Adipocyte (in vitro differentiated cells): ENCODE measurements around the gene MICU2.
"Not testable (repeated sequence)": the region's sequence is repeated elsewhere in the genome, so short reads cannot be mapped to it uniquely, and the experiment has no call there.

ENCODE experiments used
- DNase-seq: peaks from one replicate; pipeline ENCODE4 v3.0.0-alpha.2; 2015; ENCODE audit warnings: low read depth
- H3K27me3 ChIP-seq: replicated peaks from 2 replicates; pipeline ENCODE4 v1.7.0; 2013; ENCODE audit warnings: mild to moderate bottlenecking, low read length, moderate library complexity; ENCODE audit not compliant: control insufficient read depth, insufficient read depth
- H3K36me3 ChIP-seq: 2 replicates; pipeline ENCODE4 v1.7.0; 2013; ENCODE audit warnings: low read length, mild to moderate bottlenecking, moderate library complexity; ENCODE audit not compliant: control insufficient read depth, insufficient read depth, severe bottlenecking
- H3K4me1 ChIP-seq: 2 replicates; pipeline ENCODE4 v1.7.0; 2013; ENCODE audit warnings: mild to moderate bottlenecking, low read length, moderate library complexity; ENCODE audit not compliant: control insufficient read depth, insufficient read depth
- H3K4me3 ChIP-seq: 2 replicates; pipeline ENCODE4 v1.7.0; 2013; ENCODE audit warnings: mild to moderate bottlenecking, low read length, moderate library complexity
- H3K9ac ChIP-seq: 2 replicates; pipeline ENCODE4 v1.7.0; 2013; ENCODE audit warnings: mild to moderate bottlenecking, low read length, moderate library complexity
- H3K9me3 ChIP-seq: 2 replicates; pipeline ENCODE4 v1.7.0; 2013; ENCODE audit warnings: mild to moderate bottlenecking, low read length, moderate library complexity; ENCODE audit not compliant: control insufficient read depth

MICU2 gene

GRCh38 chr13:21590665-21591456 lies 13.1 kb downstream of the MICU2 start:
- not testable (repeated sequence) for H3K9ac ChIP-seq, DNase-seq

GRCh38 chr13:21590231-21590630 lies 13.7 kb downstream of the MICU2 start:
- DNase-seq = no peak
- Histone ChIP-seq H3K9me3 (no peaks in the 10 kb centered on the region), H3K4me1 (peaks cover 3% of the 10 kb centered on the region), H3K9ac (no peak overlapping the region), H3K36me3 (no peaks in the 10 kb centered on the region), H3K4me3 (no peak overlapping the region), H3K27me3 (no peaks in the 10 kb centered on the region)

More at GRCh38 chr13:21590665-21591456, 13.1 kb downstream of the MICU2 start:
- not testable (repeated sequence) for H3K27me3 ChIP-seq, H3K9me3 ChIP-seq, H3K36me3 ChIP-seq, H3K4me1 ChIP-seq, H3K4me3 ChIP-seq

GRCh38 chr13:21589510-21589909 lies 14.5 kb downstream of the MICU2 start:
- DNase-seq, H3K9ac ChIP-seq, H3K27me3 ChIP-seq, H3K9me3 ChIP-seq, H3K36me3 ChIP-seq, H3K4me1 ChIP-seq, H3K4me3 ChIP-seq: not testable (repeated sequence)

GRCh38 chr13:21588411-21588810 lies 15.6 kb downstream of the MICU2 start:
- not testable (repeated sequence) for H3K9ac ChIP-seq, H3K4me3 ChIP-seq, H3K4me1 ChIP-seq, H3K36me3 ChIP-seq, H3K9me3 ChIP-seq, H3K27me3 ChIP-seq
- DNase-seq = peak; percentile 27

GRCh38 chr13:21584973-21585592 lies 18.9 kb downstream of the MICU2 start:
- Histone ChIP-seq H3K4me3 (no peak overlapping the region), H3K9me3 (peaks cover 12% of the 10 kb centered on the region), H3K36me3 (no peaks in the 10 kb centered on the region), H3K27me3 (no peaks in the 10 kb centered on the region), H3K4me1 (peaks cover 3% of the 10 kb centered on the region), H3K9ac (no peak overlapping the region)
- DNase-seq = no peak

GRCh38 chr13:21583478-21583877 lies 20.5 kb downstream of the MICU2 start:
- Histone ChIP-seq H3K36me3 (no peaks in the 10 kb centered on the region), H3K4me3 (no peak overlapping the region)
- DNase-seq = peak; percentile 47

GRCh38 chr13:21580736-21581135 lies 23.2 kb downstream of the MICU2 start:
- no peak overlapping the region for H3K4me3 ChIP-seq
- no peak overlapping the region for H3K9ac ChIP-seq
- H3K27me3 ChIP-seq = no peaks in the 10 kb centered on the region
- DNase-seq = no peak
- H3K36me3 ChIP-seq = no peaks in the 10 kb centered on the region
- no peaks in the 10 kb centered on the region for H3K4me1 ChIP-seq
- peaks cover 12% of the 10 kb centered on the region for H3K9me3 ChIP-seq

More at GRCh38 chr13:21583478-21583877, 20.5 kb downstream of the MICU2 start:
- H3K4me1 ChIP-seq = peaks cover 3% of the 10 kb centered on the region
- H3K27me3 ChIP-seq = no peaks in the 10 kb centered on the region
- no peak overlapping the region for H3K9ac ChIP-seq
- peaks cover 12% of the 10 kb centered on the region for H3K9me3 ChIP-seq

- Histone ChIP-seq H3K4me3 (no peak overlapping the region), H3K27me3 (no peaks in the 10 kb centered on the region), H3K9me3 (peaks cover 12% of the 10 kb centered on the region), H3K4me1 (no peaks in the 10 kb centered on the region), H3K9ac (no peak overlapping the region), H3K36me3 (no peaks in the 10 kb centered on the region)
- no peak for DNase-seq
These were observed 24.1 kb downstream of the MICU2 start for GRCh38 chr13:21579754-21580316.

GRCh38 chr13:21578748-21579147 lies 25.2 kb downstream of the MICU2 start:
- Histone ChIP-seq H3K9me3 (peaks cover 12% of the 10 kb centered on the region), H3K4me3 (no peak overlapping the region), H3K27me3 (no peaks in the 10 kb centered on the region), H3K36me3 (no peaks in the 10 kb centered on the region), H3K9ac (no peak overlapping the region), H3K4me1 (no peaks in the 10 kb centered on the region)
- DNase-seq = no peak

- Histone ChIP-seq H3K36me3 (no peaks in the 10 kb centered on the region), H3K9ac (no peak overlapping the region), H3K4me1 (no peaks in the 10 kb centered on the region), H3K27me3 (no peaks in the 10 kb centered on the region), H3K9me3 (no peaks in the 10 kb centered on the region), H3K4me3 (no peak overlapping the region)
- DNase-seq = no peak
These were observed 27.5 kb downstream of the MICU2 start for GRCh38 chr13:21576426-21576825.

GRCh38 chr13:21573920-21574712 lies 29.9 kb downstream of the MICU2 start:
- H3K27me3 ChIP-seq = no peaks in the 10 kb centered on the region
- no peaks in the 10 kb centered on the region for H3K9me3 ChIP-seq
- H3K9ac ChIP-seq = no peak overlapping the region
- H3K4me3 ChIP-seq = no peak overlapping the region
- H3K36me3 ChIP-seq = no peaks in the 10 kb centered on the region
- DNase-seq = no peak
- H3K4me1 ChIP-seq = no peaks in the 10 kb centered on the region
